Measurements from ENCODE around the gene LMAN2.

The LMAN2 gene

DNA sequence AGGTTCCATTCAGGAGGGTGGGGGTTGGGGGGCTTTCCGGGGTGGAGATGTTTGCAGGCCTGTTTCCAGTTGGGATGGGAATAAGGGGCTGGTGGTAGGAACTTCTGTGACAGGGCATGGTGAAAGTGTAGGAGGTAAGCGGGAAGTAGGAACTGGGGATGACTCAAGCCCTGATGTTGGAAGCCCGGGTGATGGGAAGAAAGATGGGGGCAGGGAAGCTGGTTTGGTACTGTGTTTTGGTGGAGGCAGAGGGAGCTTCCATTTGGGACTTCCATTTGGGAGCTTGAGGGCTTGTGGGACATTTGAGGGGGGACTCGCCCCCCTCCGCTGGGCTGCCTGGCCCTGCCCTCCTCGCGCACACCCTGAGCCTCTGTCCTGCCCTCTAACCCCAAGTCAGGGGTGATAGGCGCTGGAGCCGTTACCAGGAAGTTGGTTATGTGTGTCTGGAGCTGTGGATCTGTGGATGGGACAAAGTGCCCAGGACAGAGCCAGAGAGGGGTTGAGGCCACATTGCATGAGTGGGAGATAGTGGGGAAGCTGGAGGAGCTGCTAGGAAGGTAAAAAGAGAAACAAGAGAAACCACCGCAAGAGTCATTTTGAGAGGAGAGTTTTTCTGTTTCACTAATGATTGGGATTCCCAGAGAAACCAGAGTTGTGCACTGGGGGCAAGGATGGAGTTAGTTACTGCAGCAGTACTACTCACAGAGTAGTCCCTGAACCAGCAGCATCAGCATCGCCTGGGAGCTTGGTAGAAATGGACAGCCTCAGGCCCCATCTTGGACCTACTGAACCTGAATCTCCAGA lies 12.9 kb upstream of the LMAN2 start:
- ATAC-seq (ENCODE audit: low read depth) (no peak), DNase-seq (ENCODE audit: low spot score) (no peak)

GRCh38 chr5:177363565-177363964 lies 12.1 kb upstream of the LMAN2 start:
- peak overlapping the region; percentile 41 for H3K4me3 ChIP-seq (ENCODE audit: severe bottlenecking)
- no peaks in the 10 kb centered on the region for H3K9me3 ChIP-seq (ENCODE audit: severe bottlenecking)
- no peak for TF ChIP-seq CTCF (IDR thresholded peaks at IDR 0.05; ENCODE audit: poor library complexity, severe bottlenecking)
- no peak for ATAC-seq (ENCODE audit: low read depth)
- DNase-seq (ENCODE audit: low spot score) = no peak
- no peak overlapping the region for H3K27ac ChIP-seq (ENCODE audit: poor library complexity, severe bottlenecking)
- no peaks in the 10 kb centered on the region for H3K36me3 ChIP-seq (ENCODE audit: low read depth)
- H3K27me3 ChIP-seq (ENCODE audit: insufficient read depth, poor library complexity, severe bottlenecking) = no peaks in the 10 kb centered on the region
- peaks cover 11% of the 10 kb centered on the region for H3K4me1 ChIP-seq (ENCODE audit: insufficient read depth, poor library complexity, severe bottlenecking)

More for the DNA sequence above, 12.9 kb upstream of the LMAN2 start:
- no peak for TF ChIP-seq CTCF (IDR thresholded peaks at IDR 0.05; ENCODE audit: poor library complexity, severe bottlenecking)
- peaks cover 15% of the 10 kb centered on the region for H3K4me1 ChIP-seq (ENCODE audit: insufficient read depth, poor library complexity, severe bottlenecking)
- H3K27ac ChIP-seq (ENCODE audit: poor library complexity, severe bottlenecking) = no peak overlapping the region
- H3K27me3 ChIP-seq (ENCODE audit: insufficient read depth, poor library complexity, severe bottlenecking) = no peaks in the 10 kb centered on the region
- H3K4me3 ChIP-seq (ENCODE audit: severe bottlenecking) = no peak overlapping the region
- no peaks in the 10 kb centered on the region for H3K36me3 ChIP-seq (ENCODE audit: low read depth)
- H3K9me3 ChIP-seq (ENCODE audit: severe bottlenecking) = no peaks in the 10 kb centered on the region

GRCh38 chr5:177362610-177363507 lies 11.4 kb upstream of the LMAN2 start:
- Histone ChIP-seq H3K27ac (ENCODE audit: poor library complexity, severe bottlenecking) (peak overlapping the region; percentile 29), H3K4me1 (ENCODE audit: insufficient read depth, poor library complexity, severe bottlenecking) (peaks cover 8% of the 10 kb centered on the region)
- peak; percentile 73 for DNase-seq (ENCODE audit: low spot score)

GRCh38 chr5:177362292-177362609 lies 10.8 kb upstream of the LMAN2 start:
- H3K27me3 ChIP-seq (ENCODE audit: insufficient read depth, poor library complexity, severe bottlenecking) = no peaks in the 10 kb centered on the region
- DNase-seq (ENCODE audit: low spot score) (no peak), ATAC-seq (ENCODE audit: low read depth) (no peak)
- H3K4me1 ChIP-seq (ENCODE audit: insufficient read depth, poor library complexity, severe bottlenecking) = peaks cover 11% of the 10 kb centered on the region
- no peak overlapping the region for H3K4me3 ChIP-seq (ENCODE audit: severe bottlenecking)
- no peak for TF ChIP-seq CTCF (IDR thresholded peaks at IDR 0.05; ENCODE audit: poor library complexity, severe bottlenecking)
- H3K27ac ChIP-seq (ENCODE audit: poor library complexity, severe bottlenecking) = peak overlapping the region; percentile 29
- no peaks in the 10 kb centered on the region for H3K36me3 ChIP-seq (ENCODE audit: low read depth)
- no peaks in the 10 kb centered on the region for H3K9me3 ChIP-seq (ENCODE audit: severe bottlenecking)

More at GRCh38 chr5:177362610-177363507, 11.4 kb upstream of the LMAN2 start:
- peak; percentile 78 for ATAC-seq (ENCODE audit: low read depth)
- Histone ChIP-seq H3K36me3 (ENCODE audit: low read depth) (no peaks in the 10 kb centered on the region), H3K9me3 (ENCODE audit: severe bottlenecking) (no peaks in the 10 kb centered on the region), H3K27me3 (ENCODE audit: insufficient read depth, poor library complexity, severe bottlenecking) (no peaks in the 10 kb centered on the region), H3K4me3 (ENCODE audit: severe bottlenecking) (peak overlapping the region; percentile 41)
- TF ChIP-seq CTCF (IDR thresholded peaks at IDR 0.05; ENCODE audit: poor library complexity, severe bottlenecking) = peak; percentile 10
